Stimulated activated CD4-positive, alpha-beta T cell treated with anti-CD3 and anti-CD28 coated beads, Interleukin-4, amount 100 ng/mL, for 48 hours (primary cell): ENCODE data around the gene TMEM145.
"Not testable (repeated sequence)": the region's sequence is repeated elsewhere in the genome, so short reads cannot be mapped to it uniquely, and the experiment has no call there.

Experiments
- DNase-seq, 2 donors: peaks; one replicate each; pipeline ENCODE4 v3.0.0-alpha.2; 2020; ENCODE audit warnings: low read depth in 2 of 2

The TMEM145 gene

DNA sequence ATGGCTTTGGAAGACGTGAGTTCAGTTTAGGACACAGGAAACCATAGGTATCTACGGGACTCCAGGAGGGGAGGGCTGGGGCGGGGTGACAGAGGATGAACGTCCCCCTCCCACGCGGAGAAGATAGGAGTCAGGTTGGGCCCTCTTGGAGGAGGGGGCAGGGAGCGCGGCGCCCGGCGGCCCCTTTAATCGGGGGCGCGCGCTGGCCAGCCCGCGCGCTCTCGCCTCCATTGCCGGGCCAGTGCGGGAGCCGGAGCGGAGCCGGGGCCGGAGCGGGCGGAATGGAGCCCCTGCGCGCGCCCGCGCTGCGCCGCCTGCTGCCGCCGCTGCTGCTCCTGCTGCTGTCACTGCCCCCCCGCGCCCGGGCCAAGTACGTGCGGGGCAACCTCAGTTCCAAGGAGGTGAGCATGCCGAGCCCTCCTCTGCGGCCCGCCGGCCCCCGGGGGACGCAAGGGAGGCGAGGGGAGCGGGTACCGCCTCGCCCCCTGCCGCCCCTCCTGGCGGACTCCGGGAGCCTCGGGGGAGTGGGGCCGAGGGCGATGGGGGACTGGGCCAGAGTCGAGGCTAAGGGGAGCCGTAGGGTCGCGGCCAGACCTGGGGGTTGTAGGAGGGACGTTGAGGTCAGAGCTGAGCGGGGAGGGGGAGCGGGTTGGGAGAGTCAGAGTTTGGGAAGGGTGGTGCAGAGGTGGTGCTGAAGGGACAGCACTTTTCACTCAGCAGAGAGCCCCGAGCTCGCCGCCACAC, at the start of gene TMEM145:
Gene TMEM145, plus strand, starts transcription at position 214 of the 744 bp plus-strand sequence. Its CDS starts 68 bp downstream, at position 282.
- DNase-seq: no peak

DNA sequence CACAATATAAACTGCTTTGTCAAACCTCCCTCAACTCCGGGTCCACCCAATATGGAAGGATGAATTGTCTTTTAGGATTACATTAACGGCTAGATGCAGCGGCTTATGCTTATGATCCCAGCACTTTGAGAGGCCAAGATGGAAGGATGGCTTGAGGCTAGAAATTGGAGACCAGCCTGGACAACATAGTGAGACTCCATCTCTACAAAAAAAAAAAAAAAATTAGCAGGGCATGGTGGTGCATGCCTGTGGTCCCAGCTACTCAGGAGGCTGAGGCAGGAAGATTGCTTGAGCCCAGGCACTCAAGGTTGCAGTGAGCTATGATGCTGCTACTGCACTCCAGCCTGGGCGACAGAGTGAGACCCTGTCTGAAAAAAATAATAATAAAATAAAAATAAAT, 47.0 kb upstream of the TMEM145 start:
- not testable (repeated sequence) for DNase-seq

DNA sequence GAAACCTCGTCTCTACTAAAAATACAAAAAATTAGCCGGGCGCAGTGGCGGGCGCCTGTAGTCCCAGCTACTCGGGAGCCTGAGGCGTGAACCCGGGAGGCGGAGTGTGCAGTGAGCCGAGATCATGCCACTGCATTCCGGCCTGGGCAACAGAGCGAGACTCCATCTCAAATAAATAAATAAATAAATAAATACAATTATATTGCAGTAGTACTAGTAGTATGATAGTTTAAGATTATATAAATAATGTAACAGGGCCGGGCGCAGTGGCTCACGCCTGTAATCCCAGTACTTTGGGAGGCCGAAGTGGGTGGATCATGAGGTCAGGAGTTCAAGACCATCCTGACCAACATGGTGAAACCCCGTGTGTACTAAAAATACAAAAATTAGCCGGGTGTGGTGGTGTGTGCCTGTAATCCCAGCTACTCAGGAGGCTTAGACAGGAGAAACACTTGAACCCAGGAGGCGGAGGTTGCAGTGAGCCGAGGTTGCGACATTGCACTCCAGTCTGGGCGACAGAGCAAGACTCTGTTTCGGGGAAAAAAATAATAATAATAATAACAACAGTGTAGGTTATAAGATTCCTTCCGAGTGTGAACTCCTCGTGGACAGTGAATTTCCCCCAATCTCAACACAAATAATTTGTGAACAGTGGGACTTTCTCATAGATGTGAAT, 46.0 kb upstream of the TMEM145 start:
- DNase-seq: not testable (repeated sequence)

DNA sequence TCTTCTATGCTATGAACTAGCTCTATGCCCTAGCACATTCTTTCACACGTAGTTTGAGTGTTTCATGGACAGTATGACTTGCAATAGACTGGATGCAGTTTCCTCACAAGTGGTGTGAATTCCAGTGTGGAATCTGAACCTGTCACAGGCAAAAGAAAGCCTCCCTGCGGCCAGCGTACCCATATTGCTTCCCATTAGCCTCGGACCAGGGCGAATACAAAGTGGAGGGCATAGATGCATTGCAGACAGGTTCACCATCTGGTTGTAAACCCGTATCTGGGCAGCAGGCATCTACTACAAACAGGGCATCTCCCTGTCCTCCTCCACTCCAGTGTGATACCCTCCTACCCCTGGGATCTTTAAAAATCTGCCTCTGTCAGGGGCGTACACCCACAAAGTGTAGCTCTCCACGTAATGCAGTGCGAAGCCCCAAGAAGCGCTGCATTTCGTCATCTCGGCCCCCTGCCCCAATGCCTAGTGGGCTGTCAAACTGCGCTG, 45.4 kb upstream of the TMEM145 start:
- DNase-seq: no peak

DNA sequence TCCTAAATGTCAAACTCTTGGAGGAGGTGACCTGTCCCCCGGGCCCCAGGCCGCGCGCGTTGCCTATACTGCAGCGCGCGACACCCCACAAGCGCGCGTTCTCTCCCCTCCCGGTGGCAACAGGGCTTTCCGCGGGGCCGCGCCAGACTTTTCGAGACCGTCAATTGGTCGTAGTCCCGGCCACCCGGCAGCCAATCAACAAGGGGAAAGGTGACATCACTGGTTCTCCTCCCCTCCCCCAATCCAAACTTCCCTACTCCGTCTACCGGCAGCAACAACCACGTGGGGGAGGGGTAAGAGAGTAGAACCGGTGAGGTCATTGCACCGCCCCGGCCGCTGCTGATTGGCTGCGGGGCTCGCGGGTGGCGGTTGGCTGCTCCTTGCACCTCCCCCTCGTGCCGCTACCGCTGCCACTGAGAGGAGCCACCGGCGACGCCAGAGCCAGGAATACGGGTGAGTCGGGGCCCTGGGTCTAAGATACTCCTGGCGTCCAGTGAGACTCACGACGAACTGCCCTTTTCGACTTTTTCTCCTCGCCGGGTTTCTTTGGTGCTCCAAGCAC, 44.9 kb upstream of the TMEM145 start:
- DNase-seq: peak; percentile 93 to 98

DNA sequence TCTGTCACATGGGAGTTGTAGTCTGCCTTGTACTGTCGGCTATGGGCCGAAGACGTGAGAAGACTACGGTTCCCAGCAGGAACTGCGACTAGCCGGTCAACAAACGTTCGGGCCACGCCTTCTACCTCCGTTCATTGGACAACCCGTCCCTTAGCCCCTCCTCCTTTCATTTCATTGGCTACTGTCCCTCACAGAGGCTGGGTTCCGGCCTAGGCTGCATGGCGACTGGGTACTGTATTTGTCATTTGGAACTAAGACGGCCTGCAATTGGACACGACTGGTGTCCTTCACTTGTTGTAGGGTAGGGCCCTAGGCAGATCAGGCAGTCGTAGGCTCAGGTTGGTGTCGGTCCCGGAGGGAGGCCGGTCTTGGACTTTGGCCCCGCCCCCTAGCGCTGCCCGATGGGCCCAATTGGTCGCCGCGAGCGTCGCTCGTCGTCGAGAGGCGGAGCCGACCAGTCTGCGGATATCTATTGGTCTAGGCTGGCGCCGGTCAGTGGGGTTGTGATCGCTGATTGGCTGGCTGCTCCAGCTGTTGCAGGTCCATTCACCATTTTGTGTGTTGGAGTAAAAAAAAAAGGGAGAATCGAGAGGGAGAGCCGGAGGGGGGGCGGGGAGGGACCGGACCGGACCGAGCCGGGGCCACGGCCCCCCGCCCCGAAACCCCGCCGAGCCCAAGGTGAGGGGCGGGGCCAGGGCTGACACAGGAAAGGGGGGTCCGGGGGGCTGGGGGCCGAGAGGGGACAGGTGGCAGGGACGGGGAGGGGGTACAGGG, 44.2 kb upstream of the TMEM145 start, which contains the start of gene CIC:
Gene CIC, plus strand, starts transcription at position 549 of the 774 bp plus-strand sequence. CDS start 2,532 bp downstream, outside the sequence.
- peak; percentile 98 to 99 for DNase-seq

DNA sequence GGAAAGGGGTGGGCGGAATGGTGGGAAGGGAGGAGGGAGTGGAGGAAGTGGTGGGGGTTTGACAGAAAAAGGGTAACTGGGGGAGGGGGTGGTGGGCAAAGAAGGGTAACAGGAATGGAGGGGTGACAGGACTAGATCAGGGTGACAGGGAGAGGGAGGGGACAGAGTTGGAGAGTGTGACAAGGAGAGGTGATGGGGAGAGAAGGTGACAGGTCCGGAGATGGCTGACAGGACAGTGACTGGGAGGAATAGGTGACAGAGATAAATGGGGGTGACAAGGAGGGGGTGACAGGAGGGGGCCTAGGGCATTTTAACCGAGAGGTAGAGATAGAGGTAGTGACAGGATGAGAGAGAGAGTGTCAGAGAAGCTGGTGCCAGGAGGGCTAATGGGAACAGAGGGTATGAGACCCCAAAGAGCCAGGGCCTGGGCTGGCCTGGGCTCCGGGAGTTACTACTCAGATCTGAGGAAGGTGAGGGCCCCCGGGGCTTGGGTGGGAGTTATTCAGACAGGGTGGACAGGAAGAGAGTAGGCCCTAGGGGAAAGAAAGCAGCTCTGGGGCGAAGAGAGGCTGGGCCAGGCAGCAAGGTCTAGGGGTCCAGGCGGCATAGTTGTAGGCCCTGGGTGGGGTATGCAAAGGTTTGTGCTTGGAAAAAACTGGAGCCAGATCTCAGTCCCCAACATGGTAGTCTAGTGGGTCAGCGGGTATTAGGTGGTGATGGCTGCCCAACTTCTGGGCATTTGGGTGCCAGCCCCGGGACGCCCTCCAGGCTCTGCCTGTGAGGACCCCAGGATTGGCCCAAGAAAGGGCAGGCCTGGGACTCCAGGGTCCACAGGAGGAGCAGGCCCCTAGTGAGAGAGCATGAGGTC, 43.4 kb upstream of the TMEM145 start:
- no peak for DNase-seq

DNA sequence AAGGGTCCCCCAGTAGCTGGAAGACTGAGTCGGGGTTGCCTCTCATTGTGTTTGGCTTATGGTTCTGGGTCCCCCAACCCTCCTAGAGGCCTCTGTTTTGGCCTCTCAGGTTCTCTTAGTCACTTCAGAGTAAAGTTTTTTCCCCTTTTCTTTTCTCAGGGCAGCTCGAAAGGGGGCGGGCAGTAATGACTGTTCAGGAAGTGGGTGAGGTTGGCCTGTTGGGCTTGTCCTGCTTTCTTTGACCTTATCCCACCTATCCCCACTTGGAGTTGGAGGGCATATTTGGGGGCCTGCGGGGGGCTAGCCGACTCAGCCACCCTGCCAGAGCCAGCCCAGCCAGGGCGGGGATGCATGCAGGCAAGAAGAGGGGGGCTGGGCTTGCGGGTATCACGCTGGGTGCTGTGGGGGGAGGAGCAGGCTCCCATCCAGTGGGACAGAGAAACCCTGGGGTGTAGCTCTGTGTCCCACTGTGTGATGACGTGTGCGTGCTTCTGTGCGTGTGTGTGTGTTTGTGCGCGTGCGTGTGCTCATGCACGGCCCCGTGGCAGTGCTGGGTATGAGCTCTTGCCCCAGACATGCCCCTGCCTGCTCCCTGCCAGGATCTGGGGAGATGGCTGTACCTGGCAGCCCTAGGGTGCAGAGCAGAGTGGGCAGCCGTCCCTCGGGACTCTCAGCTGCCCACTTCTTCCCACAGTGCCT, 42.6 kb upstream of the TMEM145 start:
- DNase-seq: peak; percentile 42 to 70

DNA sequence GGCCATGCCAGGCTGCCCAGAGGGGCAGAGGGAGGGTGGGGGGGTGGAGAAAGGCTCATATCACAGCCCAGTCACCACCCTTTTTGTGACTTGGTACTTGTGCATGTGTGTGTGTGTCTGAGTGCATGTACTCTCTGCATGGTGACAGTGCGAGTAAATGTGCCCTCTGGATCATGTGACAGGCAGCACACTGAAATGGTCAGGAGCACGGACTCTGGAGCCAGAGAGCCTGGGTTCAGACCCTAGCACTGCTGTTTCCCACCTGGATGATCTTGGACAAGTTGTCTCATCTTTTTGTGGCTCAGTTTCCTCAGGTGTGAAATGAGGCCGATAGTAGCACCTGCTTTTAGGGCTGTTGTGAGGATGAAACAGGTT, 42.1 kb upstream of the TMEM145 start:
- no peak for DNase-seq

DNA sequence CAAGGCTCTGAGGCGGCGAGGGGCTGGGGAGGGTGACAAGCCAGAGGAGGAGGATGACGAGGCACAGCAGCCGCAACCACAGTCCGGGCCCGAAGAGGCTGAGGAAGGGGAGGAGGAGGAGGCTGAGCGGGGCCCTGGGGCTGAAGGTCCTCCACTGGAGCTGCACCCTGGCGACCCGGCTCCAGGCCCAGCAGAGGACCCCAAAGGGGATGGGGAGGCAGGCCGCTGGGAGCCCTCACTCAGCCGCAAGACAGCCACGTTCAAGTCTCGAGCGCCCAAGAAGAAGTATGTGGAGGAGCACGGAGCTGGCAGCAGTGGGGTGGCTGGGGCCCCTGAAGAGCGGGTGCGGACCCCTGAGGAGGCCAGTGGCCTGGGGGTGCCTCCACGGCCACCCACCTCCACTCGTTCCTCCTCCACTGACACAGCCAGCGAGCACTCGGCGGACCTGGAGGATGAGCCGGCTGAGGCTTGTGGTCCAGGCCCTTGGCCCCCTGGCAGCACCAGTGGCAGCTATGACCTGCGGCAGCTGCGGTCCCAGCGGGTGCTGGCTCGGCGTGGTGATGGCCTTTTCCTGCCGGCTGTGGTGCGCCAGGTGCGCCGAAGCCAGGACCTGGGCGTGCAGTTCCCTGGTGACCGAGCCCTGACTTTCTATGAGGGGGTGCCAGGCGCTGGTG, 41.1 kb upstream of the TMEM145 start:
- no peak for DNase-seq

DNA sequence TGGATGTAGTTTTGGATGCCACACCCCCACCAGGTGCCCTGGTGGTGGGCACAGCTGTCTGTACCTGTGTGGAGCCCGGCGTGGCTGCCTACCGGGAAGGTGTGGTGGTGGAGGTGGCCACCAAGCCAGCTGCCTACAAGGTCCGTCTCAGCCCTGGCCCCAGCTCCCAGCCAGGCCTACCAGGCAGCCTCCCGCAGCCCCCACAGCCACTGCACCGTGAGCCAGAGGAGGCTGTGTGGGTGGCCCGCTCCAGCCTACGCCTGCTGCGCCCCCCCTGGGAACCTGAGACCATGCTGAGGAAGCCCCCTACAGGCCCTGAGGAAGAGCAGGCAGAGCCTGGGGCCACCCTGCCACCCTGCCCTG, 40.6 kb upstream of the TMEM145 start:
- DNase-seq: no peak

DNA sequence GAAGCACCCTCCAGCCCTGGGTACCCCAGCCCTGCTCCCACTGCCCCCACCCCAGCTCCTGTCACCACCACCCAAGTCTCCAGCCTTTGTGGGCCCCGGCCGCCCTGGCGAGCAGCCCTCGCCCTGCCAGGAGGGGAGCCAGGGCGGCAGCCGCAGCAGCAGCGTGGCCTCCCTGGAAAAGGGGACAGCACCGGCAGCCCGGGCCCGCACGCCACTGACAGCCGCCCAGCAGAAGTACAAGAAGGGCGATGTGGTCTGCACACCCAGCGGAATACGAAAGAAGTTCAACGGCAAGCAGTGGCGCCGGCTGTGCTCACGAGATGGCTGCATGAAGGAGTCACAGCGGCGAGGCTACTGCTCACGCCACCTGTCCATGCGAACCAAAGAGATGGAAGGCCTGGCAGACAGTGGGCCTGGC, 40.1 kb upstream of the TMEM145 start:
- no peak for DNase-seq

DNA sequence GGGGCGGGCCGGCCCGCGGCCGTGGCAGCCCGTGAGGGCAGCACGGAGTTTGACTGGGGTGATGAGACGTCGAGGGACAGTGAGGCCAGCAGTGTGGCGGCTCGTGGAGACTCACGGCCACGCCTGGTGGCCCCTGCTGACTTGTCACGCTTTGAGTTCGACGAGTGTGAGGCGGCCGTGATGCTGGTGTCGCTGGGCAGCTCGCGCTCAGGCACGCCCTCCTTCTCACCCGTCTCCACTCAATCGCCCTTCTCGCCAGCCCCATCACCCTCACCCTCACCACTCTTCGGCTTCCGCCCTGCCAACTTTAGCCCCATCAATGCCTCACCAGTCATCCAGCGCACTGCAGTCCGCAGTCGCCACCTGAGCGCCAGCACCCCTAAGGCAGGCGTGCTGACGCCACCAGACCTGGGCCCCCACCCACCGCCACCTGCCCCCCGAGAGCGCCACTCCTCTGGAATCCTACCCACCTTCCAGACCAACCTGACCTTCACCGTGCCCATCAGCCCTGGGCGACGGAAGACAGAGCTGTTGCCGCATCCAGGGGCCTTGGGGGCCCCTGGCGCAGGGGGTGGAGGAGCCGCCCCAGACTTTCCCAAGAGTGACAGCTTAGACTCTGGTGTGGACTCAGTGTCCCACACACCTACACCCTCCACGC, 39.6 kb upstream of the TMEM145 start:
- no peak for DNase-seq

DNA sequence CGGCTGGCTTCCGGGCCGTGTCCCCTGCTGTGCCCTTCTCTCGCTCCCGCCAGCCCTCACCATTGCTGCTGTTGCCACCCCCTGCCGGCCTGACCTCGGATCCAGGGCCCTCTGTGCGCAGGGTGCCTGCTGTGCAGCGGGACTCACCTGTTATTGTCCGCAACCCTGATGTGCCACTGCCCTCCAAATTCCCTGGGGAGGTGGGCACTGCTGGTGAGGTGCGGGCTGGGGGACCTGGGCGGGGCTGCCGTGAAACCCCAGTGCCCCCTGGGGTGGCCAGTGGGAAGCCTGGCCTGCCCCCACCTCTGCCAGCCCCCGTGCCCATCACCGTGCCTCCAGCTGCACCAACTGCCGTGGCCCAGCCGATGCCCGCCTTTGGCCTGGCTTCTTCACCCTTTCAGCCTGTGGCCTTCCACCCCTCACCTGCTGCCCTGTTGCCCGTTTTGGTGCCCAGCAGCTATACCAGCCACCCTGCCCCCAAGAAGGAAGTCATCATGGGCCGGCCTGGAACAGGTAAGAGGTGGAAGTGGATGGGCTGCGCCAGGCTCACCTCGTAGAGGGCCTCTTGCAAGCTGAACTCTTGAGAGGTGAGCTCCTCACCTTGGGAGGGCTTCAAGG, 38.9 kb upstream of the TMEM145 start:
- DNase-seq: no peak

DNA sequence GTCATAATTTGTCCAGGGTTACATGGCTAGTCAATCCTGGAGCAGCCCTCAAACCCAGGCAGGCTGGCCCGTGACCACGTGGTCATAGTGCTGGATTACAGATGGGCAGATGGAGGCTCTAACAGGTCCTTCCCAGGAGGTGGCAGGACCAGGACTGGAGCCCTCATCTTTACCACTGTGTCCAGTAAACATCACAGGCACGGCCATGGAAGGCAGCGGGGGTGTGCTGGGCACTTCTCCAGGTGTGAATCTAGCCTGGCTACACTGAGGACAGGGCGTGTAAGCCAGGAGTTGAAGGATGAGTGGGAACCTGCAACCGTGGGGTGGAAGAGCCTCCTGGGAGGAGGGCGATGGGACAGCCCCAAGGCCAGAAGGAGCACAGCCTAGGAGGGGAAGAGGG, 38.0 kb upstream of the TMEM145 start:
- no peak for DNase-seq

DNA sequence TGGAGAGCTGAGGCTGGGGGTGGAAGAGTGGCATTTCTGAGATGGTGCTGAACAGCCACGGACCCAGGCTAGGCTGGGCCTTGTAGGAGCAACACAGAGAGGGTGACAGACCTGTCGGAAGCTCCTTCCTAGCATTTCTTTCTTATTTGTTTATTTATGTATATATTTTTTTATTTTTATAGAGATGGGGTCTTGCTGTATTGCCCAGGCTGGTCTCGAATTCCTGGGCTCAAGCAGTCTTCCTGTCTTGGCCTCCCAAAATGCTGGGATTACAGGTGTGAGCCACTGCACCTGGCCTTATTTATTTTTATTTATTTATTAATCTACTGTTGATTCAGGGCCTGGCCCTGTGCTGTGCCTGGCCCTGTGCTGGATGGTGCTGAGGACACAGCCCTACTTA, 37.6 kb upstream of the TMEM145 start:
- DNase-seq: no peak

DNA sequence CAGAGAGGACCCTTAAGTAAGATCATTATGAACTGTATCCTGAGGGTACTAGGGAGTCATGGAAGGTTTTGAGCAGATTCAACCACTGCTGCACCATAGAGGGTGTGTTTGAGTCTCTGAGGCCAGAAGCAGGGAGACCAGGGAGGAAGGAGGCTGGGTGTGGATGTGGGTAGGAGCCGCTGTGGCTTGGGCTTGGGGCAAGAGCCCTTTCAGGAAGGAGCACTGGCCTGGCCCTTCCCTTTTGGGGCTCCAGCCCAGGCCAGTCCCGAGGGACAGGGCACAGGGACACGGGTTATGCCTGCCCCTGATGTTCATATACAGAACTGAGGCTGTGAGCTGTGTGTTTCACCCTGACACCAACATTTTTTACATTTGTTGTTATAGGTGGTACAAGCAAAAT, 36.8 kb upstream of the TMEM145 start:
- DNase-seq: no peak

DNA sequence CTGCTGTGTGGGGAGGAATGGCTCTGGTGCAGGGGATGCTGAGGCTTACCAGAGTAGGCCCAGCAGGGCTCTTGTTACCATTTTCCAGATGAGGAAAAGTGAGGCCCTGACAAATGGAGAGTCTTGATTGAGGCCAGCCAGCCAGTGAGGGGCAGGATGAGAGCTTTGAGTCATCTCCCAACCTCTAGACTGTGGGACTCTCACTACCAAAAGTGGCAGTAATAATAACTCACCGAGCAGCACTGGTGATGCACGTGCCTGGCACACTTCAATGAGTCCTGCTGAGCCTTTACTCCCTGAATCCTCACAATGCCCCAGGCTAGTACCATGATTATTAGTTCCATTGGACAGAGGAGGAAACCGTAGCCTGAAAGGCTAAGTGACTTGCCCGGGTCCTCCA, 36.3 kb upstream of the TMEM145 start:
- DNase-seq: no peak
